Measurements from ENCODE around the gene SERTAD4. TPM values are rescaled to one million over a fixed set of nuclear protein-coding genes. Genes with fewer than 3 reads are reported as not detected.

The SERTAD4 gene
- total and polyA plus RNA-seq, 2 of the 8 experiments (the other 6 are each of a cell fraction or from before 2014, with no cell fraction given) = 0.54 to 3.2 TPM

- CTCF ChIA-PET (ENCODE audit: partially characterized antibody) = interaction anchor here (0.6 to 2.8 kb wide), 17 partner anchors 8 to 140 kb away, joined by 3 to 8 read pairs (median 4); no protein-coding TSS in a partner anchor
- Histone ChIP-seq H3K4me2 (ENCODE audit: insufficient read depth in 1 of 2, low read depth in 2 of 2, low read length in 2 of 2) (peak overlapping the region; percentile 85 to 94), H2BK5ac (ENCODE audit: low read depth, low read length) (peak overlapping the region; percentile 45; the same call in 1 of the 2 replicates), H2AK5ac (ENCODE audit: low read depth, low read length) (no peak overlapping the region), H4K5ac (ENCODE audit: insufficient read length, low read depth, low read length) (no peak overlapping the region), H3K9ac (replicated peaks in 1 of 4; ENCODE audit: extremely low read depth in 1 of 4, low read depth in 3 of 4, low read length in 3 of 4) (no peak overlapping the region), H3K4ac (replicated peaks; ENCODE audit: insufficient read length, low read depth, low read length) (no peak overlapping the region), H3K36me3 (ENCODE audit: control insufficient read depth in 2 of 4, insufficient read depth in 4 of 4, low read length in 3 of 4) (no peaks in the 10 kb centered on the region), H3K27me3 (replicated peaks in 1 of 4; ENCODE audit: control insufficient read depth in 3 of 4, extremely low read depth in 1 of 4, insufficient read depth in 3 of 4, low read length in 3 of 4) (peaks cover 2 to 59% (median 28%) of the 10 kb centered on the region in 4 experiments), H2BK20ac (ENCODE audit: low read length) (no peak overlapping the region), H4K8ac (ENCODE audit: extremely low read depth, insufficient read depth, low read length) (peak overlapping the region; percentile 62; the same call in 1 of the 2 replicates), H3K27ac (ENCODE audit: low read depth, low read length) (no peak overlapping the region), H3K14ac (ENCODE audit: insufficient read length) (no peak overlapping the region), H4K20me1 (replicated peaks in 1 of 2; ENCODE audit: control insufficient read depth in 1 of 2, insufficient read depth in 2 of 2, low read length in 2 of 2) (peaks cover 0 to 2% of the 10 kb centered on the region in 2 experiments), H3K4me3 (ENCODE audit: extremely low read depth in 1 of 4, insufficient read depth in 2 of 4, low read depth in 3 of 4, low read length in 4 of 4) (peak overlapping the region; percentile 54 to 64 (median 62)), H3K9me3 (ENCODE audit: insufficient read depth in 2 of 2, low read depth in 1 of 2, low read length in 1 of 2) (no peaks in the 10 kb centered on the region), H3K23ac (ENCODE audit: insufficient read length) (no peak overlapping the region), H2AFZ (ENCODE audit: low read length) (no peak overlapping the region), H3K79me1 (ENCODE audit: low read depth, low read length) (no peaks in the 10 kb centered on the region), H2BK15ac (ENCODE audit: low read length) (no peak overlapping the region), H3K79me2 (ENCODE audit: control insufficient read depth in 1 of 2, insufficient read depth in 2 of 2, low read length in 2 of 2) (no peaks in the 10 kb centered on the region), H3K56ac (replicated peaks; ENCODE audit: insufficient read length, low read depth, low read length) (no peak overlapping the region), H3K23me2 (ENCODE audit: low read depth, low read length) (peaks cover 13% of the 10 kb centered on the region; the same call in 1 of the 2 replicates), H3K4me1 (replicated peaks in 1 of 4; ENCODE audit: control insufficient read depth in 3 of 4, insufficient read depth in 4 of 4, low read length in 3 of 4) (peaks cover 2 to 19% (median 9%) of the 10 kb centered on the region in 4 experiments; a peak in 6 of 7 replicates), H2BK12ac (ENCODE audit: low read depth, low read length) (no peak overlapping the region), H3K18ac (ENCODE audit: extremely low read depth, low read length) (peak overlapping the region; percentile 89), H2BK120ac (replicated peaks; ENCODE audit: low read depth, low read length) (no peak overlapping the region), H4K91ac (replicated peaks; ENCODE audit: insufficient read length, low read length) (no peak overlapping the region)
- FAIRE-seq (no peak), DNase-seq (ENCODE audit: low read depth in 1 of 2, low spot score in 2 of 2) (peak in 1 of 2 experiments; percentile 76)
- 2% methylated on average over 41 of the region's 61 CpGs; no CpG with 5 or more reads in 1 of the 2 experiments for WGBS, 2 experiments (ENCODE audit: extremely low coverage in 1 of 2, insufficient coverage in 1 of 2, insufficient read length in 1 of 2, insufficient replicate concordance in 2 of 2, low coverage in 1 of 2, low lambda C conversion rate in 2 of 2, missing lambda C conversion rate in 1 of 2)
- POLR2A ChIA-PET (ENCODE audit: partially characterized antibody) = interaction anchor here (0.7 to 2.6 kb wide), 5 partner anchors 9 to 140 kb away, joined by 3 to 22 read pairs (median 6); no protein-coding TSS in a partner anchor
- TF ChIP-seq KDM5A (IDR thresholded peaks at IDR 0.05; ENCODE audit: low read length) (no peak), SIN3A (conservative IDR thresholded peaks at IDR 0.05 in 1 of 2, IDR thresholded peaks at IDR 0.05 in 1 of 2; ENCODE audit: low read depth in 1 of 2, low read length in 2 of 2) (peak in 1 of 2 experiments; percentile 66; a peak in 1 of 4 replicates), E2F6 (IDR thresholded peaks at IDR 0.05) (peak; percentile 16; the same call in 1 of the 2 replicates), JUND (IDR thresholded peaks at IDR 0.05; ENCODE audit: low read length) (peak; percentile 83), TEAD4 (IDR thresholded peaks at IDR 0.05; ENCODE audit: low read depth, low read length) (peak; percentile 9; the same call in 1 of the 2 replicates), NRF1 (IDR thresholded peaks at IDR 0.05; ENCODE audit: low read depth, low read length) (no peak), EGR1 (IDR thresholded peaks at IDR 0.05; ENCODE audit: borderline replicate concordance, low read depth, low read length) (peak; percentile 78), KDM4A (IDR thresholded peaks at IDR 0.05; ENCODE audit: low read depth, low read length, severe bottlenecking) (peak; percentile 33), JUN (IDR thresholded peaks at IDR 0.05; ENCODE audit: low read depth, low read length) (0 out of 2 replicates have a peak, but pooled peaks have one; percentile 39), SUZ12 (IDR thresholded peaks at IDR 0.05; ENCODE audit: low read length) (peak; percentile 58)
Observed at GRCh38 chr1:210233495-210234328, 1.1 kb downstream of the SERTAD4 start.

All from H1 (cell line).